Activated CD4-positive, CD25-positive, alpha-beta regulatory T cell treated with anti-CD3 and anti-CD28 coated beads, Interleukin-2, amount 50 U/mL, for 72 hours (primary cell): ENCODE measurements around the gene LRRC26.

Source experiments
- DNase-seq: peaks from one replicate; pipeline ENCODE4 v3.0.0; 2021

Gene LRRC26, protein sequence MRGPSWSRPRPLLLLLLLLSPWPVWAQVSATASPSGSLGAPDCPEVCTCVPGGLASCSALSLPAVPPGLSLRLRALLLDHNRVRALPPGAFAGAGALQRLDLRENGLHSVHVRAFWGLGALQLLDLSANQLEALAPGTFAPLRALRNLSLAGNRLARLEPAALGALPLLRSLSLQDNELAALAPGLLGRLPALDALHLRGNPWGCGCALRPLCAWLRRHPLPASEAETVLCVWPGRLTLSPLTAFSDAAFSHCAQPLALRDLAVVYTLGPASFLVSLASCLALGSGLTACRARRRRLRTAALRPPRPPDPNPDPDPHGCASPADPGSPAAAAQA

GRCh38 chr9:137169896-137170358 is at the start of gene LRRC26:
Gene LRRC26 (minus strand): TSS chr9:137170051. CDS start chr9:137169943, 108 bp downstream.
- DNase-seq, result no peak

GRCh38 chr9:137218754-137219271 is 49.0 kb upstream of the LRRC26 start:
- DNase-seq, result no peak

DNA sequence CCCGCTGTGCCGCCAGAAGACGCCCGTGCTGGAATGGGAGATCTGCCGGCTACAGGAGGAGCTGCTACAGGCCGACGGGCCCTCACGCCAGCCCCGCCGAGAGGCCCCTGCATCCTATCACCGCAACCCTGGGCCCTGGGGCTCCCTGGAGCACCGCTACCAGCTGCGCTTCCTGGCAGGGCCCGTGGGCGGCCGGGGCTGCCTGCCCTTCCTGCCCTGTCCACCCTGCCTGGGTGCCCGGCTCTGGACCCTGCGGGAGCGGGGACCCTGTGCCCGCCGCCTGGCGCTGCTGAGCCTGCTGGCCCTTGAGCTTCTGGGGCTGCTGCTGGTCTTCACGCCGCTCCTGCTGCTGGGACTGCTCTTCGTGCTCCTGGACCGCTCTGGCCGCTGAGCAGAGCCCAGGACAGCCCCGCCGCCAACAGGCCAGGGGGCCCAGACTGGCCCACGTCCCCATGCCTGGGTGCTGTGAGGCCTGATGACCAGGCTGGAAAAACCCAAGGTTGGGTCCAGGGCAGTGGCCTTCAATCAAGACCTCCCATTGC is 48.4 kb upstream of the LRRC26 start:
- DNase-seq, result no peak

DNA sequence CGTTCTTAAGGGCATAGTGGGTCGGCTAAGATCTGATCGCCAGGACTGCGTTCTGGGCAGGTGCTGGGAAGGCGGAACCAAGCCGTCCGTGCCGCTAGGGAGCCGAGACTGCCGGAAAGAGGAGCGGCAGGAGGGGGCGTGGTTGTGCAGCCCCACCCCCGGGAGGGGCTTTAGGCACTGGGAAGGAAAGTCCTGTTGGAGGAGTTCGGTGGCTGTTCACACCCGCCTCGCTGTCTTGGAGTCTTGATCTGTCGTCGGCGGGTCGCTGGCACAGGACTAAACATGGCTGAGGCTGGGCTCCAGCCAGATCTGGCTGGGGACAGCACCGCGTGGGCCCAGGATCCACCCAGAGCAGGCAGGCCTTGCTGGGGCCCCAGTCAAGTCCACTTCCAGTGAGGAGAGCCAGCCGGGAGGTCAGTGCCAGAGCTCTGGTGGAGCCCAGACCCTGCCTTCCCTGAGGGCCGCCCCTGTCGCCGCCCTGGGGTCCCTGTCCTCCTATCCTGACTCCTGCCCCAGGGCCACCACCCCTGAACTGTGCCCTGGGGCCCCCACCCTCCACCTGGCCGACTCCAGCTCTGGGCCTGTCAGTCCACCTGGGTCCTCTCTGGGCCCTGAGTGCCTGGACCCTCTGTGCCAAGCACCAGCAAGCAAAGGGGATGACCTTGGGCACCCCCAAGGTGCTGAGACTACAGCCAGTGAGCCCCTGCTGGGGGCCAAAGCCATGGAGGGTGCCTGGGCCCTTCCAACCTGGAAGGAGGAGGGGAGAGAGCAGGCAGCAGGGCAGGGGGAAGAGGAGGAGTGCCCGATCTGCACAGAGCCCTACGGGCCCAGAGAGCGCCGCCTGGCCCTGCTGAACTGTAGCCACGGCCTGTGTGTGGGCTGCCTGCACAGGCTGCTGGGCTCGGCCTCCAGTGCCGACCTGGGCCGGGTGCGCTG is 47.7 kb upstream of the LRRC26 start:
- no peak for DNase-seq

DNA sequence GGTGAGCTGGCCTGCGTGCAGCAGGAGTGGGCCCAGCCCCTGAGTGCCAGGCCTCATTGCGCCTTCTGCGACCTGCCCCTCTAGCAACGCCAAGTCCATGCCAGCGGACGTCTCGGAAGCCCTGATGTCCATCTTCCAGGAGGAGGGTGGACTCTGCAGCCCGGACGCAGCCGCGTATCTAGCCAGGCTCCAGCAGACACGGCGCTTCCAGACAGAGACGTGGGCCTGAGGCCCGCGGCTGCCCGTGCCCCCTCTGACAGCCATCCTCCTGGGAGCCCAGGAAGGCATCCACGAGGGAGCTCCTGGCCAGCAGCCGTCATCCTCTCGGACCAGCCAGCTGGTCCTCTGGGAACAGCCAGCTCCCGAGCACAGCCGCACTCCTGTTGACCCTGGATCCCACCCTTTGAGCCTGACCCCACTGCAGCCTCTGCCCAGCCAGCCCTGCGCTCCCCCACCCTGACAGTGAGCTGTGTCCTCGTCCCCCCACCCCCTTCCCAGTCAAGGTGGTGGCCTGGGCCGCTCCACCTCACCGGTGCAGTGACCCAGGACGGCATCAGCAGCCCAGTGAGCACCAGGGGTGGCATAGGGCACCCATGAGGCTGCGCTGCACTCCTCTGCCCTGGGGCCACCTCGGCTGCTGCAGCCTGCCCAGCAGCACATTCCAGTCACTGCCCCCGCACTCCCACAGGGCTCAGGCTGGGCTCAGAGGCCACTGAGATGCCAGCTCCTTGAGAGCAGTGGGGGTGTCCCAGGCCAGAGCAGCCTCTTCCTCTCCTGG is 46.5 kb upstream of the LRRC26 start:
- no peak for DNase-seq

DNA sequence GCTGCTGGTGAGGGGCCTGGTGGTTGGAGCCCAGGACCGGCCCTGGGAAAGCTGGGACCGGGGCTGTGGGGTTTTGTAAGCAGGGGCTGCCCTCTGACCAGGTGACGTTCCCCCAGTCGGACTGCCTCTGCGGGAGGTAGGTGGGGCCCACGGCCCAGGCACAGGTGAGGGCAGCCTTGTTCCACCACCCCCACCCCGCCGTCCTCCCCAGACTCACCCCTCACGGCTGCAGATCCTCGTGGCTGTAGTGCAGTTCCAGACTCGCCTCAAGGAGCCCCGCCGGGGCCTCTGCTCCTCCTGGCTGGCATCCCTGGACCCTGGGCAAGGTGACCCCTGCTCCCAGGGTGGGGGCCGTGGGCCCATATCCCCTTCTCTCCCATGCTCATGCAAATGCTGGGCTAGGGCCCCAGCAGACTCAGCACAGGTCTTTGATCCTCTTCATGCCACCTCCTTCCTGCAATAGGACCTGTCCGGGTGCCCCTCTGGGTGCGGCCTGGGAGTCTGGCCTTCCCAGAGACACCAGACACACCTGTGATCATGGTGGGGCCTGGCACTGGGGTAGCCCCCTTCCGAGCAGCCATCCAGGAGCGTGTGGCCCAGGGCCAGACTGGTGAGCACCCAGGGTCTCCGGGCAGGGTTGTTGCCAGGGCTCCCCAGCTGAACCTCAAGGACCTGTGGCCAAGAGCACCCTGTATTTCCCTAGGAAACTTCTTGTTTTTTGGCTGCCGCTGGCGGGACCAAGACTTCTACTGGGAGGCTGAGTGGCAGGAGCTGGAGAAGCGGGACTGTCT is 45.5 kb upstream of the LRRC26 start:
- no peak for DNase-seq

DNA sequence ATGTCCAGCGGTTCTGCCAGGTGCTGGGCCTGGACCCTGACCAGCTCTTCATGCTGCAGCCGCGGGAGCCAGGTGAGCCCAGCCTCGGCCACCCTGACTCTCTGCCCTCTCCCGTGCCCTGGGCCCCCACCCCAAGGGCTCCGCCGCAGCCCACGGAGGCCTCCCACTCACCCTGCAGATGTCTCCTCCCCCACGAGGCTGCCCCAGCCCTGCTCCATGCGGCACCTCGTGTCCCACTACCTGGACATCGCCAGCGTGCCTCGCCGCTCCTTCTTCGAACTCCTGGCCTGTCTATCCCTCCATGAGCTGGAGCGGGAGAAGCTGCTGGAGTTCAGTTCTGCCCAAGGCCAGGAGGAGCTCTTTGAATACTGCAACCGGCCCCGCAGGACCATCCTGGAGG is 44.8 kb upstream of the LRRC26 start:
- no peak for DNase-seq

DNA sequence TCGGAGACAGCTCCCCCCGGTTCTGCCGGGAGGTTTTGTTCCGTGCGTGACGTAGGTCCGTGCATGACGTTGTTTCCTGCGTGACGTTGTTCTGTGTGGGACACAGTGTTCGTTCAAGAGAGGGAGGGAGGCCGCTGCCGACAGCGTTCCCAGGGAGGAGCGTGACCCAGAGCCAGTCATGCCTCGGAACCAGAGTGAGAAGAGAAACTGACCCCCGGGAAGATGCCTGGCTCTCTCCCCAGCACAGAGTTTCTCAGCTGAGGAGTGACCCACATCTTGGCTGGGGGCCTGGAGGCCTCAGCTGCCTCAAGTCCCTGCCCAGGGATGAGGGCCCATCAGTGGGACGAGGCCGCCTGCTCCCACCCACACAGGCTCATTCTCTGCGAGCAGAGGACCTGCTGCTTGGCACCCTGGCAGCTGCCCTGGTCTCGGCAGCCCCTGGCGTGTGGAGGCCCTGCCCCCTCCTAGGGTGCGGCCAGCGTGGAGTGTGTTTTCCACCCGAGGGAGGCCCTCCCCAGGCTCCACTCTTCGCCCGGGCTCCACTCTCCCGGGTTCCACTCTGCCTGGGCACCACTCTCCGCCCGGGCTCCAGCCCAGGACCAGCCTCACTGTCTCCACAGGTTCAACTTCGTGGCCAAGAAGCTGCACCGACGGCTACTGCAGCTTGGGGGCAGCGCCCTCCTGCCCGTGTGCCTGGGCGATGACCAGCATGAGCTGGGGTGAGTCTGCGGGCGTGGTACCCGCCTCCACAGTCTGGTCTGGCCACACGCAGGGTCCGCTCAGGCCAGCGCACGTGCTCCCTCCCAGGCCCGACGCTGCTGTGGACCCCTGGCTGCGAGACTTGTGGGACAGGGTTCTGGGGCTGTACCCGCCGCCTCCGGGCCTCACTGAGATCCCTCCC is 43.6 kb upstream of the LRRC26 start:
- DNase-seq, result no peak

DNA sequence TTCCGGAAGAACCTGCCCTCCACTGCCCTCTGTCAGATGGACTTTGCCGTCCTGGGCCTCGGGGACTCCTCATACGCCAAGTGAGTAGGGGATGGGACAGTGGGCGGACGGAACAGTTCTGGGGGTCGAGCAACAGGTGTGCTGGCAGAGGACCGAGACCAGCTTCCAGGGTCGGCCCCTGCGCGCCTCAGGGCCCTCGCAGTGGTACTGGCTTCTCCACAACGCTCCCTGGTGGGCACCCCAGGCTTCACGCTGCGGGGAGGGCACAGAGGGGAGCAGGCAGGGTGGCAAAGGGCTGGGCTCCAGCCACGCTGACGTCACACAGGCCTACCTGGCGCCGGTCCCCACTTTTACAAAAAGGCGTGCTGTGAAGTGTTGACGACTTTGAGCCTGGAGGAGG is 42.7 kb upstream of the LRRC26 start:
- DNase-seq, result no peak

- no peak for DNase-seq
These were observed 41.7 kb upstream of the LRRC26 start for GRCh38 chr9:137211532-137211931.

DNA sequence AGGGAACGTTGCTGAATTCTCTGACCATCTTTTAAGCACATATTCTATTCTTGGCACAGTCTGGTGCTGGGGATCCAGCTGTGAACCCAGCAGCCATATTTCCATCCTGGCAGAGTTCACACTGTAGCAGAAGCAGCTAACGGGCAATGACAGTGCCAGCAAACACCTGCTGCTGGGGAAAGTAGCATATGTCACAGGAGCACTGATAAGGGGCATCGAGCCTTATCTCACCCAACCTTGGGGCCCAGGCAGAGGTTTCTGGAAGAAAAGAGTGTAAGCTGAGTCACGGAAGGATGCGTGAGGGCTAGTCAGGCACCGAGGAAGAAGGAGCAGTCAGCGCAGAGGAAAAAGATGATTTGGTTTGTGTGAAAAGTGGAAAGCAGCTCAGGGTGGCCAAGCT is 36.8 kb upstream of the LRRC26 start:
- no peak for DNase-seq

DNA sequence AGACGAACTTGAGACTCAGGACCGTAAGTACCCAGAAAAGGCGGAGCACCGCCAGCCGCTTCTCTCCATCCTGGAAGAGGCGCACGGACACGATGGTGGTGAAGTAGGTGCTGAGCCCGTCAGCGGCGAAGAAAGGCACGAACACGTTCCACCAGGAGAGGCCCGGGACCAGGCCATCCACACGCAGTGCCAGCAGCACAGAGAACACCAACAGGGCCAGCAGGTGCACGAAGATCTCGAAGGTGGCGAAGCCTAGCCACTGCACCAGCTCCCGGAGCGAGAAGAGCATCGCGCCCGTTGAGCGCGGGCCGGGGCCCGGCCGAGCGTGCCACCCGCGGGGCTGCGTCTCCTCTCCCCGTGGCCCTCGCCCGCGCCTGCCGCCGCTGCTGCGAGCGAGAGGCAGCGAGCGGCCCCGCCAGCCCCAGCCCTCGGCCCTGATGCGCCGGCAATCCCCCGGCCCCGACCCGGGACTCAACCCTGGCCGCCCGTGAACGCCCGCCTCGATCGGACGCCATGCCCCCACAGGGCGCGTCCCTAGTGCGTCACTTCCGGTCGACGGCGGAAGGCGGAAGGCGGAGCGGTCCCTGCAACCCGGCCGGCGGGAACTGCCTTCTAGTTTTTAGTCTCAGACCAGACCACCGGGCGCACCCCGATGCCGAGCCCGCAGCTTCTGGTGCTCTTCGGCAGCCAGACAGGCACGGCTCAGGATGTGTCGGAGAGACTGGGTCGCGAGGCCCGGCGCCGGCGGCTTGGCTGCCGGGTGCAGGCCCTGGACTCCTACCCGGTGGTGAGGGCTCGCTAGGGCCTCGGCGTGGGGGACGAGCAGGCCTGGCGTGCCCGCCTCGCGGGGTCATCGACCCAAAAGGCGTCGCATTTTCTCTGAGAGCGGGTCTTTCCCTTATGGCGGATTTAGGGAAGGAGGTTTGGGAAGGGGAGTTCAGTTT is 35.5 kb upstream of the LRRC26 start, which contains the start of the genes NDOR1 and TMEM203:
TSS of gene NDOR1 (plus strand) at position 575 of the 944 bp plus-strand sequence. CDS start at position 653, 78 bp downstream.
TSS of gene TMEM203 (minus strand) at position 523 of the 944 bp plus-strand sequence. CDS start at position 289, 234 bp downstream.
- peak; percentile 95 for DNase-seq

GRCh38 chr9:137204731-137205125 is 34.9 kb upstream of the LRRC26 start:
- no peak for DNase-seq

- DNase-seq, result no peak
These were observed 33.1 kb upstream of the LRRC26 start for GRCh38 chr9:137202966-137203365.

GRCh38 chr9:137201205-137201868 is 31.5 kb upstream of the LRRC26 start:
- DNase-seq, result no peak

DNA sequence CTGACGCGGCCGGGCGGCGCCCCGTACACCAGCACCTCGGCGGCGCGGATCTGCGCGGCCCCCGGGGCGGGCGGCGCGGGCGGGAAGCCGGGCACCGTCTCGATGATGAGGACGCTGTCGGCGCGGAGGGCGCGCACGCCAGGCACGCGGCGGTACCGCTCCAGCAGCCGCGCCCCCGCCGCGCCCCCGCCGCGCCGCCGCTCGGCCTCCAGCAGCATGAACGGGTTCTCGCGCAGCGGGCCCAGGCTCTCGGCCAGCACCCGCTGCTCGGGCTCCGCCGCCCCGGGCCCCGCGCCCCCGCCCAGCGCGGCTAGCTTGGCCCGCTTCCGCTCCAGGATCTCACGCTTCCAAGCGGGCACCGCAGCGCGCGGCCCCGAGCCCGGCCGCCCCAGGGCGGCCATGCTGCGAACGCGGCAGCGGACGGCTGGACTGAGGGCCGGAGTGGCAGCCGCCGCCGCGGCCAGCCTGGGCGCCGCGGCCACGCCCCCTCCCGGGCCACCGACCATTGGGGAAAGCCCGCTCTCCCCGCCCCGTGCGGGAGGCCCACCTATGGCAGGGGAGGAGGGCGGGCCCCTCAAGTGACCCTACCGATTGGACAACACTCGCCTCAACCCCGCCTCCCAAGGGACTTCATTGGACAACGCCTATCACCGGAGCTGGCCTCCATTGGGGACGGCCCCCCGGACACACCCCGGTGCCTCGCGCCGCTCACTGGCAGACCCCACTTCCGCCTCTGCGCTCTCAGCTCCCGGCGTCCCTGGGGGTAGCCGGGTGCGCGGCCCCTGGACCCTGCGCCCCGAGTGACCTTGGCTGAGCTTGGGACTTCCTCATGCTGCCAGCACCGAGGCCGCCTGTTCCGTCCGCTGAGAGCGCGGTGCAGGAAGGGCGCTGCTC is 30.7 kb upstream of the LRRC26 start, which contains the start of gene TPRN:
TSS of gene TPRN (minus strand) at position 431 of the 894 bp plus-strand sequence. CDS start at position 401, 30 bp downstream.
- DNase-seq, result peak; percentile 97

DNA sequence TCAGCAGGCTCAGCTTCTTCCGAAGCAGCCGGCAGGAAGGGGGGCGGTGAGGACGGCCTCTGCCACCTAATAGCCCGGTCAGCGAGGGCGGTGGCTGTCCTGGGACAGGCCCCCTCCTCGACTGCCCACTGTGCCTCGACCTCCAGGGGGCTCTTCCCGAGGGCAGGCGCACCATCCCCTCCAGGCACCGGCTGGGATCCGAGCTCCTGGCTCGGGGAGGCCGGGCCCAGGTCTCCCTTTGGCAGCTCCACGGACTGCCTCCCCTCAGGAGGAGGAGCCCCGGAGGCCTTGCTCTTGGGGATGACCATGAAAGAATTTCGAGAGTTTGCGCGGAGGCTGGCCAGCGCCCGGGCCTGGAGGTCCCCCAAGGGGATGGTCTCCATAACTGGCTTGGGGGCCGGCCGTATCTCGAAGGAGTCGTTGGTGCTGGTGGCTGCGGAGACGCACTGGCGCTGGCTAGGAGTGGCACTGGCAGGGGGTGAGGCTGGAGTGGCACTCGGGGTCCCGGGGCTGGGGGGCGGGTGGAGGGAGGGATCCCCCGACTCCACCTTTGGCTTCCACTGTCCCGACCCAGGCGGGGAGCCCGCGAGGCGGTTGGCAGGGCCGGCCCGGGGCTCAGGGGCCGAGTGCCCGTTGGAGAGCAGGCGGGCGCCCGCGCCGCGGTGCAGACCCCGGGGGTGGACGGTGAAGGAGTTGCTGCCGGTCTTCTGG is 29.7 kb upstream of the LRRC26 start:
- DNase-seq, result no peak
